Activated CD8-positive, alpha-beta memory T cell treated with anti-CD3 and anti-CD28 coated beads for 24 hours (primary cell): ENCODE data around the gene TSPAN9.

Experiments used
- DNase-seq: peaks from one replicate; pipeline ENCODE4 v3.0.0-alpha.2; 2020

TSPAN9 gene

GRCh38 chr12:3125674-3126073 is 48.5 kb downstream of the TSPAN9 start:
- DNase-seq: no peak

- no peak for DNase-seq
Observed at GRCh38 chr12:3127832-3128231, 50.7 kb downstream of the TSPAN9 start.

- DNase-seq: no peak
Observed at GRCh38 chr12:3128498-3129293, 51.5 kb downstream of the TSPAN9 start.

- no peak for DNase-seq
Observed at GRCh38 chr12:3129301-3130056, 52.3 kb downstream of the TSPAN9 start.

- no peak for DNase-seq
Observed at GRCh38 chr12:3130057-3130830, 53.1 kb downstream of the TSPAN9 start.

GRCh38 chr12:3131129-3131528 is 54.0 kb downstream of the TSPAN9 start:
- DNase-seq: no peak

GRCh38 chr12:3132636-3133404 is 55.6 kb downstream of the TSPAN9 start:
- no peak for DNase-seq

- DNase-seq: no peak
Observed at GRCh38 chr12:3133405-3133783, 56.2 kb downstream of the TSPAN9 start.

- DNase-seq: no peak
Observed at GRCh38 chr12:3134126-3134525, 56.9 kb downstream of the TSPAN9 start.

- DNase-seq: no peak
Observed at GRCh38 chr12:3134526-3135135, 57.5 kb downstream of the TSPAN9 start.

- peak; percentile 76 for DNase-seq
Observed at GRCh38 chr12:3135522-3136461, 58.6 kb downstream of the TSPAN9 start.

GRCh38 chr12:3136641-3137267 is 59.6 kb downstream of the TSPAN9 start:
- DNase-seq: no peak

- DNase-seq: no peak
Observed at GRCh38 chr12:3137268-3137781, 60.1 kb downstream of the TSPAN9 start.

GRCh38 chr12:3137814-3138445 is 60.8 kb downstream of the TSPAN9 start:
- DNase-seq: no peak

- DNase-seq: no peak
Observed at GRCh38 chr12:3138941-3139511, 61.8 kb downstream of the TSPAN9 start.

- no peak for DNase-seq
Observed at GRCh38 chr12:3139760-3140159, 62.6 kb downstream of the TSPAN9 start.

- DNase-seq: no peak
Observed at GRCh38 chr12:3140284-3140683, 63.1 kb downstream of the TSPAN9 start.

- no peak for DNase-seq
Observed at GRCh38 chr12:3141339-3142321, 64.5 kb downstream of the TSPAN9 start.
